Spleen (tissue), 7 donors: Measurements from ENCODE around the gene ACLY.

ENCODE experiments used
- CTCF ChIP-seq, 11 experiments: fragments of 200-600 bp in 7 of 11; fragments of 450-650 bp in 4 of 11; sonication (generic) in 4 of 11; IDR thresholded peaks in 8 of 11; conservative IDR thresholded peaks in 3 of 11; 1 replicate in 7 of 11; 2 replicates in 4 of 11; pipeline versions ENCODE4 v1.4.0 to v1.8.0; 2016 to 2021; ENCODE audit warnings: antibody characterized with exemption in 11 of 11, inconsistent platforms in 4 of 11, mild to moderate bottlenecking in 1 of 11
- POLR2A ChIP-seq, 3 donors: fragments of 450-650 bp; IDR thresholded peaks; one replicate each; pipeline ENCODE4 v1.5.1; 2017; ENCODE audit warnings: antibody characterized with exemption in 3 of 3, mild to moderate bottlenecking in 1 of 3
- donor health status: DM: no; HTN: no; CAD: no; lungs with moderate emphysema.
- donor health status: DM: no; HTN: no; CAD: no.
- donor health status: DM: no; HTN: no; CAD: no.

- TF ChIP-seq CTCF (IDR thresholded peaks at IDR 0.05 in 8 of 11, conservative IDR thresholded peaks at IDR 0.05 in 3 of 11) (no peak), POLR2A (IDR thresholded peaks at IDR 0.05) (no peak)
Observed at GRCh38 chr17:41869426-41869825, 49.3 kb downstream of the ACLY start.
